ENCODE measurements around the gene GON7. TPM values are rescaled to one million over a fixed set of nuclear protein-coding genes. Genes with fewer than 3 reads are reported as not detected.

GON7 gene
- total and polyA plus RNA-seq, 2 of the 8 experiments (the other 6 are each of a cell fraction or from before 2014, with no cell fraction given): 3.8 to 9.9 TPM

GRCh38 chr14:93155667-93156066 lies 51.2 kb downstream of the GON7 start (continued):
- TF ChIP-seq, protein P1, sequence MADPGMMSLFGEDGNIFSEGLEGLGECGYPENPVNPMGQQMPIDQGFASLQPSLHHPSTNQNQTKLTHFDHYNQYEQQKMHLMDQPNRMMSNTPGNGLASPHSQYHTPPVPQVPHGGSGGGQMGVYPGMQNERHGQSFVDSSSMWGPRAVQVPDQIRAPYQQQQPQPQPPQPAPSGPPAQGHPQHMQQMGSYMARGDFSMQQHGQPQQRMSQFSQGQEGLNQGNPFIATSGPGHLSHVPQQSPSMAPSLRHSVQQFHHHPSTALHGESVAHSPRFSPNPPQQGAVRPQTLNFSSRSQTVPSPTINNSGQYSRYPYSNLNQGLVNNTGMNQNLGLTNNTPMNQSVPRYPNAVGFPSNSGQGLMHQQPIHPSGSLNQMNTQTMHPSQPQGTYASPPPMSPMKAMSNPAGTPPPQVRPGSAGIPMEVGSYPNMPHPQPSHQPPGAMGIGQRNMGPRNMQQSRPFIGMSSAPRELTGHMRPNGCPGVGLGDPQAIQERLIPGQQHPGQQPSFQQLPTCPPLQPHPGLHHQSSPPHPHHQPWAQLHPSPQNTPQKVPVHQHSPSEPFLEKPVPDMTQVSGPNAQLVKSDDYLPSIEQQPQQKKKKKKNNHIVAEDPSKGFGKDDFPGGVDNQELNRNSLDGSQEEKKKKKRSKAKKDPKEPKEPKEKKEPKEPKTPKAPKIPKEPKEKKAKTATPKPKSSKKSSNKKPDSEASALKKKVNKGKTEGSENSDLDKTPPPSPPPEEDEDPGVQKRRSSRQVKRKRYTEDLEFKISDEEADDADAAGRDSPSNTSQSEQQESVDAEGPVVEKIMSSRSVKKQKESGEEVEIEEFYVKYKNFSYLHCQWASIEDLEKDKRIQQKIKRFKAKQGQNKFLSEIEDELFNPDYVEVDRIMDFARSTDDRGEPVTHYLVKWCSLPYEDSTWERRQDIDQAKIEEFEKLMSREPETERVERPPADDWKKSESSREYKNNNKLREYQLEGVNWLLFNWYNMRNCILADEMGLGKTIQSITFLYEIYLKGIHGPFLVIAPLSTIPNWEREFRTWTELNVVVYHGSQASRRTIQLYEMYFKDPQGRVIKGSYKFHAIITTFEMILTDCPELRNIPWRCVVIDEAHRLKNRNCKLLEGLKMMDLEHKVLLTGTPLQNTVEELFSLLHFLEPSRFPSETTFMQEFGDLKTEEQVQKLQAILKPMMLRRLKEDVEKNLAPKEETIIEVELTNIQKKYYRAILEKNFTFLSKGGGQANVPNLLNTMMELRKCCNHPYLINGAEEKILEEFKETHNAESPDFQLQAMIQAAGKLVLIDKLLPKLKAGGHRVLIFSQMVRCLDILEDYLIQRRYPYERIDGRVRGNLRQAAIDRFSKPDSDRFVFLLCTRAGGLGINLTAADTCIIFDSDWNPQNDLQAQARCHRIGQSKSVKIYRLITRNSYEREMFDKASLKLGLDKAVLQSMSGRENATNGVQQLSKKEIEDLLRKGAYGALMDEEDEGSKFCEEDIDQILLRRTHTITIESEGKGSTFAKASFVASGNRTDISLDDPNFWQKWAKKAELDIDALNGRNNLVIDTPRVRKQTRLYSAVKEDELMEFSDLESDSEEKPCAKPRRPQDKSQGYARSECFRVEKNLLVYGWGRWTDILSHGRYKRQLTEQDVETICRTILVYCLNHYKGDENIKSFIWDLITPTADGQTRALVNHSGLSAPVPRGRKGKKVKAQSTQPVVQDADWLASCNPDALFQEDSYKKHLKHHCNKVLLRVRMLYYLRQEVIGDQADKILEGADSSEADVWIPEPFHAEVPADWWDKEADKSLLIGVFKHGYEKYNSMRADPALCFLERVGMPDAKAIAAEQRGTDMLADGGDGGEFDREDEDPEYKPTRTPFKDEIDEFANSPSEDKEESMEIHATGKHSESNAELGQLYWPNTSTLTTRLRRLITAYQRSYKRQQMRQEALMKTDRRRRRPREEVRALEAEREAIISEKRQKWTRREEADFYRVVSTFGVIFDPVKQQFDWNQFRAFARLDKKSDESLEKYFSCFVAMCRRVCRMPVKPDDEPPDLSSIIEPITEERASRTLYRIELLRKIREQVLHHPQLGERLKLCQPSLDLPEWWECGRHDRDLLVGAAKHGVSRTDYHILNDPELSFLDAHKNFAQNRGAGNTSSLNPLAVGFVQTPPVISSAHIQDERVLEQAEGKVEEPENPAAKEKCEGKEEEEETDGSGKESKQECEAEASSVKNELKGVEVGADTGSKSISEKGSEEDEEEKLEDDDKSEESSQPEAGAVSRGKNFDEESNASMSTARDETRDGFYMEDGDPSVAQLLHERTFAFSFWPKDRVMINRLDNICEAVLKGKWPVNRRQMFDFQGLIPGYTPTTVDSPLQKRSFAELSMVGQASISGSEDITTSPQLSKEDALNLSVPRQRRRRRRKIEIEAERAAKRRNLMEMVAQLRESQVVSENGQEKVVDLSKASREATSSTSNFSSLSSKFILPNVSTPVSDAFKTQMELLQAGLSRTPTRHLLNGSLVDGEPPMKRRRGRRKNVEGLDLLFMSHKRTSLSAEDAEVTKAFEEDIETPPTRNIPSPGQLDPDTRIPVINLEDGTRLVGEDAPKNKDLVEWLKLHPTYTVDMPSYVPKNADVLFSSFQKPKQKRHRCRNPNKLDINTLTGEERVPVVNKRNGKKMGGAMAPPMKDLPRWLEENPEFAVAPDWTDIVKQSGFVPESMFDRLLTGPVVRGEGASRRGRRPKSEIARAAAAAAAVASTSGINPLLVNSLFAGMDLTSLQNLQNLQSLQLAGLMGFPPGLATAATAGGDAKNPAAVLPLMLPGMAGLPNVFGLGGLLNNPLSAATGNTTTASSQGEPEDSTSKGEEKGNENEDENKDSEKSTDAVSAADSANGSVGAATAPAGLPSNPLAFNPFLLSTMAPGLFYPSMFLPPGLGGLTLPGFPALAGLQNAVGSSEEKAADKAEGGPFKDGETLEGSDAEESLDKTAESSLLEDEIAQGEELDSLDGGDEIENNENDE (IDR thresholded peaks at IDR 0.05; ENCODE audit: insufficient replicate concordance, low read length): no peak
- TF ChIP-seq EGR1 (IDR thresholded peaks at IDR 0.05; ENCODE audit: borderline replicate concordance, low read depth, low read length): no peak
- no peak for TF ChIP-seq SP2 (IDR thresholded peaks at IDR 0.05; ENCODE audit: low read length)
- TF ChIP-seq RXRA (IDR thresholded peaks at IDR 0.05; ENCODE audit: insufficient read depth, low read depth, low read length): no peak
- no peak for TF ChIP-seq CTBP2 (IDR thresholded peaks at IDR 0.05; ENCODE audit: borderline replicate concordance, insufficient read depth, insufficient read length, low read length)
- TF ChIP-seq BRCA1 (IDR thresholded peaks at IDR 0.05; ENCODE audit: low read depth, low read length): no peak
- TF ChIP-seq RNF2 (IDR thresholded peaks at IDR 0.05; ENCODE audit: borderline replicate concordance, low read depth, low read length, missing control alignments, poor library complexity, severe bottlenecking): no peak
- TF ChIP-seq JUN (IDR thresholded peaks at IDR 0.05; ENCODE audit: low read depth, low read length): no peak
- TF ChIP-seq TCF12 (IDR thresholded peaks at IDR 0.05; ENCODE audit: low read depth, low read length): no peak
- TF ChIP-seq SRF (IDR thresholded peaks at IDR 0.05; ENCODE audit: low read depth, low read length): no peak
- TF ChIP-seq SP1 (IDR thresholded peaks at IDR 0.05; ENCODE audit: low read depth, low read length): no peak
- TF ChIP-seq ASH2L (IDR thresholded peaks at IDR 0.05; ENCODE audit: low read length): no peak
